Stimulated activated CD4-positive, alpha-beta T cell treated with anti-CD3 and anti-CD28 coated beads, Interleukin-1b, Interleukin-23, amount 100 ng/mL, for 24 hours (primary cell): Measurements from ENCODE around the gene ATRX.
"Not testable (repeated sequence)": the region's sequence is repeated elsewhere in the genome, so short reads cannot be mapped to it uniquely, and the experiment has no call there.

Experiments
- DNase-seq, 4 experiments: peaks; one replicate each; pipeline ENCODE4 v3.0.0-alpha.2; 2020; ENCODE audit warnings: low read depth in 4 of 4, low spot score in 1 of 4

ATRX gene

GRCh38 chrX:77505227-77505626 lies 280.8 kb downstream of the ATRX start:
- DNase-seq: no peak

GRCh38 chrX:77502951-77503525 lies 283.0 kb downstream of the ATRX start:
- DNase-seq: no peak

- not testable (repeated sequence) for DNase-seq
Observed at GRCh38 chrX:77500164-77500563, 285.9 kb downstream of the ATRX start.

GRCh38 chrX:77493677-77494553 lies 292.1 kb downstream of the ATRX start:
- no peak for DNase-seq

GRCh38 chrX:77484045-77484444 lies 302.0 kb downstream of the ATRX start:
- no peak for DNase-seq

GRCh38 chrX:77455437-77455836 lies 330.6 kb downstream of the ATRX start:
- no peak for DNase-seq
